HG02973 (cell line): ENCODE results near the gene SESN1.
"Not testable (repeated sequence)": the region's sequence is repeated elsewhere in the genome, so short reads cannot be mapped to it uniquely, and the experiment has no call there.

Experiments
- ATAC-seq: cut with Tn5 transposase; IDR thresholded peaks from one replicate; pipeline ENCODE4 v1.9.1; 2021; ENCODE audit warnings: moderate library complexity; ENCODE audit not compliant: unreplicated experiment

SESN1 gene

DNA sequence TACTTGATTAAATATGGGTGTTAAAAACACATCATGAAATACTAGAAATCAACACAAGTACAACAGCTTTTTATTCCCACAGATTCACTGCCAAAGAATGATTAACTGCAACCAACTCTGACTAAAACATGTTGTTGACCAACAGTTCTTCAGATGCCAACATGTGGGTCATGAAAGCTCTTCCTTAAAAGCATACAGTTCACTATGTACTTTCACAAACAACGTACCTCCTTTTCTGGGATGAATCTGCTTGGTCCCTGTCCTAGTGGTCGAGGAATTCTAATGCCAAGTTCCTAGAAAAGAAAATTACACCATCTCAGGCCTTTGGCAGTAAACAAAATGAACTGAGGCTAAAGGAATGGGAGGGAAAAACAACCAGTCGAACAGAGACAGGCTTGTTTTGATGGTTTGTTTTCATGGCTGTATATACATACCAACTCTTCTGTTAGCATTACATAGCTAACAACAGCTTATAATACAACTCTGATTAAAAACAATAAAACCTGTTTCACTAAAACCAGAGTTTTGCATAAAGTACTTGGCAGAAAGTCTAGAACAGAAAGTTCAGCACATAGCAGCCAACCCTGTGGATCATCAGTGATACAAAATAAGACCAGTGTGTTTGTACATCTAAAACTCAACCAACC, 92.5 kb downstream of the SESN1 start:
- no peak for ATAC-seq

DNA sequence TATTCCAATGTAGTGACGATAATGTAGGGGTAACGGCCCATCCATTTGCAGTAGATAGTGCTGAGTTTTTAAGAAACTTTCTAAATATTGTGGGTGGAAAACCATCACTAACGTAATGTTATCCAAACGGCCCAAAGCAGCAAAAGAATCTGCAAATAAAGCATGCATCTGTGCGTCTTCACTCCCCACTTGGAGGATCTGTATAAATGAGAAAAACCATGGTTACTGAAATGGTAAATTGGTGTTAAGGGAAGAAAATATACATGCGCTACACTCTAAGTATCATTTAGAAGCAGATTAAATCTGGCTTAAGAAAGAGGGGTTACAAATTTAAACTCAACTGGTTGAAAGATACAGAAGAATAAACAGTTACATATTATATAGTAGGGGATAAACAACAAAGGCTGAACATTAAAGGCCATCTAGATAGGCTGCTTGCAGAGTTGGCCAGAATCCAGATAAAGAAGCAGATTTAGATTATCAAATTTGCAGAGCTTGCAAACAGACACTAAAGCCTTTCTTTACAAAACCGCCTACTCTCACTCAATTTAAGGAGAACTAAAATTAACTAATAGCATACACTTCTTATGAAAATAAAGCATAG, 93.3 kb downstream of the SESN1 start:
- ATAC-seq: no peak

DNA sequence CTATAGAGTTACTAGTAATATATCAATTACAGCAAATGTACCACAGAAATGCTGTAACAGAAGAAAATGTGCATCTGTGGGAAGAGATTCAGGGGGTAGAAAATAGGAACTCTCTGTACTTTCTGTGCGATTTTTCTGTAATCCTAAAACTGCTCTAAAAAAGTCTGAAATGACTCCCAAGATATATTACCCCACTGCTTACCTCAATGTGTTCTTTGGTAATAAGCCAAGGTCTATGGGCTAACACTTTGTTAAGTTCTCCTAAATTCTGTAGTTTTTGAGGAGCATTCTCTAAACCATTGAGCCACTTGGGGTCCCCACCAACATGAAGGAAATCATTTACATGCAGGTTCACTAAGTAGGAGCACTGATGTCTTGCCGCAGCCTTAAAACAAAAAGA, 94.4 kb downstream of the SESN1 start:
- no peak for ATAC-seq

DNA sequence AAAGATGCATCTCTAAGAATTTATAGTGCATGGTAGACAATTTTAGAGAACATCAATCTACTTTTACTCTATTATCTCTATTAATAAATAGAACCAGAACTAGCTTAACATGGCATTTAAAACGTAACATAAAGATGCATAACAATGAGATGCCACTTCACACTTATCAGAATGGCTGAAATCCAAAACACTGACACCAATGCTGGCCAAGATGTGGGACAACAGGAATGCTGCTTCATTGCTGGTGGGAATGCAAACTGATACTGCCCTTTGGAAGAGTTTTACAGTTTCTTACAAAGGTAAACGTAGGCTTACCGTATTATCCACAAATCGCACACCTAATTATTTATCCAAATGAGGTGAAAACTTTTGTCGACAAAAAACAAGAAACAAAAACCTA, 95.2 kb downstream of the SESN1 start:
- ATAC-seq: no peak

DNA sequence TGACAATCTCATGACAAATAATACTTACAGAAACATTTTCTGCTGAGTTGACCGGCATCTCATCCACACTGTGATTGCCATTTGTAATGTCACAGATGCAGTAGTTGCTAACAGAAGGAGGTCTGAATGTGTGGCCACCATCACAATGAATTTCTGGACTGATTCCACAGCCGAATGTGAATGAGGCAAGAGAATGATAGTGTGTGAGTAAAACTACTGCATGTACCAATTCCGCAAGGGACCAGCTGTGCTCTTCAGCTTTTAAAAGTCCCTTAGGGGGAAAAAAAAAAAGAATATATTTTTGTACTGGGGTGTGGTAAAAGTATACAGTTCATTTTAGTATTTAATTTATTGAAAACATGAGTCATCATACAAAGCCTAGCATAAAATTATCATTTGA, 96.2 kb downstream of the SESN1 start:
- no peak for ATAC-seq

DNA sequence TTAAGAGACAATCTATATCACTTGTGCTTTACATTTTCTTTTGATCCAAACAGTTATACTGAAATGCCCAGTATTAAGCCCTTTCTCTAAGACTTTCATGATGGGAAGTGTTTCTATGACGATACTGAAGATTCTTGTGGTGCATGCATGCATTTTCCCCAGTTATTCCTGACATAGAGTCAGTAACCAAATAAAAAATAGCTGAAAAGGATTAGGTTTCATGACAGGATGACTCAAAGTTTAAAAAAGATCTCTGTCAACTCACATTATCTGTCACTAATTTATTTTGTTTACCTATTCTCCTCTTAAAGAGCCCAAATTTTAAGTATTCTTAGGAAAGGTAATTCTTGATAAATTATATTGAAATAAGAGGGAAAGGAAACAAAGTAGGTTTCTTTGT, 98.4 kb downstream of the SESN1 start:
- ATAC-seq: no peak

DNA sequence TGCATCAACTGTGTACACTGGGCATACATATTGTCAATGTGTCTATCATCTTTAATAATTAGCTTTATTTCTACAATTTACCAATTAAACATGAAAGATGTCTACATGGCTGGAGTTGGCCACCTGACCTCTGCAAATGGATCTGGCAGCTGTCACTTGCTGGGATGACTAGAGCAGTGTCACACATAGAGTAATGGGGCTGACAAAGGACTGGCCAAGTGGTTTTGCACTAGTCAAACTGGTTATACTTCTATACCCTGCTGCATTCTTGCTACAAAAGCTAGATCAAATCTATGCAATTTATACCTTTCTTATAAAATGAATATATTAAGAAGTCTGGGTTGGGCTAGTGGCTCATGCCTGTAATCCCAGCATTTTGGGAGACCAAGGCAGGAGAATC, 99.3 kb downstream of the SESN1 start:
- ATAC-seq: no peak

DNA sequence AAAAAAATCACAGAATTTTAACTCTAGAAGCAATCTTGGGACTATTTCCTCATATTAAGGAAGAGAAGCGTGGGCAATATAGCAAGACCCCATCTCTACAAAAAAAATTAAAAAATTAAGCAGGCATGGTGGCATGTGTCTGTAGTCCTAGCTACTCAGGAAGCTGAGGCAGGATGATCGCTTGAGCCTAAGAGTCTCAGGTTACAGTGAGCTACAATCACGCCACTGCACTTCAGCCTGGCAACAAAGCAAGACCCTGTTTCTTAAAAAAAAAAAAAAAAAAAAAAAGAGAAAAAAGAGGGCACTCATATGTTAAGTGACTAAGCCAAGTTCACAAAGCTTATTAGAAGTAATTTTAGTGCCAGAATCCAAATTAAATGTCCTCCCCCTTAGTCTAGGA, 100.8 kb downstream of the SESN1 start:
- ATAC-seq: no peak

DNA sequence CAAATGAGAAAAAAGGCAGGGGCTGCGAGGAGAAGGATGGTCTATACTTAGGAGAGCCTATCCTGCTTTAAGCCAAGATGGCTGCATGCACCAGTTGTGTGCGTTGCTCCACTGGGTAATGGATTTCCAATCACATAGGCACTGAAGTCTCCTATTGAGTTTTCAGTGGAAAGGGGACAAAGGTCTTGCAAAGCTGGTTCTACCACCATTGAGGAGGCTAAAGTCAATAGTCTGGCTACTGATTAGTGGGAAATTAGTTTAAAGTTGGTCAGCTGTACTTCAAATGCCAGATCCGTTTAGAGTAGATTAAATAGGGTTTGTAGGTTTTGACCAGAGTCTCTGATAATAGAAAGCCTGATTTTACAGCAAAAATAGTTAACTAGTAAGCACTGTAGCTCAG, 104.9 kb downstream of the SESN1 start:
- ATAC-seq: no peak

DNA sequence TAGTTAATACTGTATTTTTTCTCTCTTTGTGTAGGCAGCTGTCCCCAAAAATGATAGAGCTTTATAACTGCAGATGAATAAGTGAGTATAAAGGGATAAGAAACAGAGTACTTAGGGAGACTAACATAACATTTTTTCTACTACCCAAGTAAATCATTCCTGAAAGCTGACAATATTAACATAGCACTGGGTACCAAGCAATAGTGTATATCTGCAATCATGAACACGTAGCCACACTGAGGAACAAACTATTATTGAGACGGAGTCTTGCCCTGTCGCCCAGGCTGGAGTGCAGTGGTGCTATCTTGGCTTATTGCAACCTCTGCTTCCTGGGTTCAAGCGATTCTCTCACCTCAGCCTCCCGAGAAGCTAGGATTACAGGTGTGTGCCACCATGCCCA, 105.9 kb downstream of the SESN1 start:
- no peak for ATAC-seq

DNA sequence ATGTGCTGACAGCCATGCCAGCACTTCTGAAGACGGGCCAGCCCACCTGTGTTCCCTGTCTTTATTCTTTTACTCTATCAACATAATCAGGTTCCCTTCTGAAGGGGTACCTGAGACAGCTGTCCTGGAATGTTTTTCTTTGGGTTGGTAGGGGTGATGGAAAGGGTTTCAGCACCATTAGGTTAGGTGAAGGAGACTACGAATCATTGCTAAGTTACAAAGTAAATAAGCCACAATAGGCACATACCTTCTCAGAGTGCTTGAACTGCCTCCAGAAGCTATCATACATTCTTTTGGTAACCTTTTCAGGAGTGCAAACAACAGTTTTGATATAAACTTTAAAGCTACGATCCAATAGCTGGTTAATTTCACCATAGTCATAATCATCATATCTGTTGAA, 106.3 kb downstream of the SESN1 start:
- ATAC-seq: no peak

DNA sequence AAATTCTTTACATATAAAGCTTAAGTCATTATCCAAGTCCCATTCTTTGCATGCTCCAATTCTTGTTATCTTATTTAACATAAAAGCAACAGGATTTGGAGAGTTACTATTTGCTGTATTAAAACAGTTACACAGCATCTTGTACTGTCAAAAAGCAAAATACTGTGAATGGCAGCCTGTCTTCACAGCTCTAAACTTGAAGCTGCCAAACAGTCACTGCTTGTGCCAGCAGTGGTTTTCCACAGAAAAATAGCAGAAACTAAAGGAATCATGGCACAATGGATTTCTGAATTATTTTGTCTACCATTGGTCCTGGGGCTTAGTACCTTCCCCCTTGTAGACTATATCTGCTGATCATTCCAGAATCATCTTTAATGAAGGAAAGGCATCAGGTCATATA, 107.5 kb downstream of the SESN1 start:
- ATAC-seq: no peak

DNA sequence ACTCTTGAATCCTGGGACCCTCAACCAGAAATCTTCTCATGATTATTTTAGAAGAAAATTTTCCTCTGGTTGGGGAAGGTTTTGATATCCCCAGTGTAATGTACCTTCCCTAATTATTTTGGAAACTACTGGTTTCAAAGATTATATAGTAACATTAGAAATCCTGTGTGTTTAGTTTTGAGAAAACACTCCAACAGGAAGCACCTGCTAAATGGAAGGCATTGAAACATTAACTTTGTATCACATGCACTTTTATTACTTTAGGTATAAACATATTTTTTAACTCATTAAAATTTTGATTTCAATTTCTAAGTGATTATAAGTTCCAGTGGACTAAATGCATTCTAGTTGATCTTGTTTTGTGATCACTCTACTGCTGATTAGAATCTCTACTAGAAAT, 109.3 kb downstream of the SESN1 start:
- no peak for ATAC-seq

DNA sequence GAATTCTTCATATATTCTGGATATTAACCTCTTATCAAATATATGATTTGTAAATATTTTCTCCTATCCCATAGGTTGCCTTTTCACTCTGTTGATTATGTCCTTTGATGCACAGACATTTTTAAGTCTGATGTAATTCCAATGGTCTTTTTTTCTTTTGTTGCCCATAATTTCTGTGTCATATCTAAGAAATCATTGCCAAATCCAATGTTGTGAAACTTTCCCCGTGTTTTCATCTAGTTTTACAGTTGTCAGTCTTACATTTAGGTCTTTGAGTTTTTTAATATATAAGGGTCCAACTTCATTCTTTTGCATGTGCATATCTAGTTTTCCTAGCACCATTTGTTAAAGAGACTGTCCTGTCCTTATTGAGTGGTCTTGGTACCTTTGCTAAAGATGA, 111.5 kb downstream of the SESN1 start:
- ATAC-seq: no peak

DNA sequence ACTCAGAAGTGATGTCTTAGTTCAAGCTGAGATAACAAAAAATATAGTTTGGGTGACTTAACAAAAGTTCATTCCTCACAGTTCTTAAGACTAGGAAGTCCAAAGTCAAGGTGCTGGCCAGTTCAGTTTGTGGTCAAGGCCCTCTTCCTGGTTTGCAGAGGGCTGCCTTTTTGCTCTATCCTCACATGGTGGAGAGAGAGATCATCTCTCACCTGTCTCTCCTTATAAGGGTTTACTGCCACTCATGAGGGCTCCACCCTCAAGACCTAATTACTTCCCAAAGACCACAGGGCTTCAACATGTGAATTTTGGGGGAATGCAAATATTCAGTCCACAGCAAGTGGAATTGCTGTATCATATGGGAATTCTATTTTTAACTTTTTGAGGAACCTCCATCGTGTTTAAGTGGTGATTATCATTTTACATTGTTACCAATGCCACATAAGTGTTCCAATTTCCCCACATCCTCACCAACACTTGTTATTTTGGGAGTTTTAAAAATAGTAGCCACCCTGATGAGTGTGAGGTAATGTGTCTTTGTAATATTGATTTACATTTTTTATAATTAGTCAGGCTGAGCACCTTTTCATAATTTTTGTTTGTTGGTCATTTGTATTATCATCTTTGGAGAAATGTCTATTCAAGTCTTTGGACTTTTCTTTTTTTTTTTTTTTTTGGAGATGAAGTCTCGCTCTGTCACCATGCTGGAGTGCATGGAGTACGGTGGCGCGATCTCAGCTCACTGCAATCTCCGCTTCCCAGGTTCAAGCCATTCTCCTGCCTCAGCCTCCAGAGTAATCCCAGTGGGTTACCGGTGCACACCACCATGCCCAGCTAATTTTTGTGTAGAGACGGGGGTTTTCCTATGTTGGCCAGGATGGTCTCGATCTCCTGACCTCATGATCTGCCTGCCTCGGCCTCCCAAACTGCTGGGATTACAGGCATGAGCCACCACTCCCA, 112.2 kb downstream of the SESN1 start:
- no peak for ATAC-seq

DNA sequence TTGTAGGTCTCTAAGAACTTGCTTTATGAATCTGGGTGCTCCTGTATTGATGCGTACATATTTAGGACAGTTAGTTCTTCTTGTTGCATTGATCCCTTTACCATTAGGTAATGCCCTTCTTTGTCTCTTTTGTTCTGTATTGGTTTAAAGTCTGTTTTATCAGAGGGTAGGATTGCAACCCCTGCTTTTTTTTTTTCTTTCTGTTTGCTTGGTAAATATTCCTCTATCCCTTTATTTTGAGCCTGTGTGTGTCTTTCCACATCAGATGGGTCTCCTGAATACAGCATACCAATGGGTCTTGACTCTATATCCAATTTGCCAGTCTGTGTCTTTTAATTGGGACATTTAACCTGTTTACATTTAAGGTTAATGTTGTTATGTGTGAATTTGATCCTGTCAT, 116.0 kb downstream of the SESN1 start:
- not testable (repeated sequence) for ATAC-seq

DNA sequence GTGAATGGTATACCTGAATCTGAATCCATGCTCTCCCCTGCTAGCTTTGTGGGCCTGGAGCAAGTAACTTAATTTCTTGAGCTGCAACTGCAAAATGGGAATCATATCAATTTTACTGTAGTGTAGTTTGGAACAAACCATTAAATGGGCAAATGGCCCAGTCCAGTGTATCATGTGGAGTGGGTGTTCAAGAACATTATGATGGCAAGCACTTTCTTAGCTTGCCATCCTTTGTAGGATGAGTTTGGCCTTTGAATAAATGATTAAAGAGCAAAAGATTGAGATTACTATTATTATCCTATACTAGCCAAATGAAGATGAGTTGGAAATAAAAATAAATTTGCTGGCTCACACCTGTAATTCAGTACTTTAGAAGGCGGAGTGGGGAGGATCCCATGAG, 120.4 kb downstream of the SESN1 start:
- no peak for ATAC-seq

DNA sequence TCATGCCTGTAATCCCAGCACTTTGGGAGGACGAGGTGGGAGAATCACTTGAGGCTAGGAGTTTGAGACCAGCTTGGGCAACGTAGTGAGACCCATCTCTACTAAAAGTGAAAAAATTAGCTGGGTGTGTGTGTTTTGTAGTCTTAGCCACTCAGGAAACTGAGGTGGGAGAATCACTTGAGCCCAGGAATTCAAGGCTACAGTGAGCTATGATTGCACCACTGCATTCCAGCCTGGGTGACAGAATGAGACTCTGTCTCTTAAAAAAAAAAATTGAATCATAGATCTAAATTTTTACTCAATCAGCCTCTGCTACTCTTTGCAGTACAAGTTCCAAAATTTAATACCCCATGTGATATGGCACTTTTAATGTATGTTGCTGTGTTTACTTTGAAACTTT, 124.9 kb downstream of the SESN1 start:
- no peak for ATAC-seq

DNA sequence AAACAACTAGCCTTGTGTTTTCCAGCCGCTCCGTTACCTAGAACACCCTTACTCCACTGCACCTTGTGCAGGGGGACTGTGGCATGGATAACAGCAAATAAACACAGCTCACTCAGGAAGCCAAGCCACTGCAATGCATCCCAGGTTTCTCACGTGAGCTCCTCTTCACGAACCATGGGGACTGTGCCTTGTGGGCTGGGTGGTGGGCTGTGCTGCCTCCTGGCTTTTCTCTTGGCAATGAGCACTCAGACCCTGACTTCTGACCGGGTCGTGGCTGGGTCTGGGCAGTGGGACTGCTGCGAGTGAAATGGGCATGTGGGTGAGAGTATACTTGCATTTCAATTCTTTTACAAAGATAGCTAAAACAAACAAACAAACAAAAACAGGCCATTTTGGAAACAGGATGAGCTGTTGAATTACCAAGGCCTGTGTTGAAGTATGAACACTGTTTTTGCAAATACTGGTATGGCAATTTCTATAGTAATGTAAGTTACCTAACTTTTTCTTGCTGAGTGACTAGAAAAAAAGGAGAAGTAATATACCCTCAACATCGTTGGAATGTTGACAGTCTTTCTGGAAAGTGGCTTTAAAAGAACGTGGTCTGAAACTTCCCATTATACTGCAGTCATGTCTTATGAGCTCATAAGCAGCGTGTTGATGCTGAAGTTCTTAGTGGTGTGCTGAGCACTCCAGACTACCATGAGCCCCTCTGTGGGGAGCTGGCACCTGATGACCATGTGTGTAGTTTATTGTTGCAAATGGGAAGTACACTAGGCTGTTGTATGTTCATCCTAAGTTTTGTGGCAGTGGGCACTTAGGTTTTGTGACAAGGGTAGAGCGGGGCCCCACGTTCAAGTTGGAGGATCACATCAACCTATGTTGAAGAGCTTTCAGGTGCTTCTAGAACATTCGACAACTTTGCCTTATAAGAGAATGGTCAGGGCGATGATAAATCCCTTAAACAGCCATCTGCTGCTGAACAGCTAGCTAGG, 126.0 kb downstream of the SESN1 start:
- ATAC-seq: no peak

DNA sequence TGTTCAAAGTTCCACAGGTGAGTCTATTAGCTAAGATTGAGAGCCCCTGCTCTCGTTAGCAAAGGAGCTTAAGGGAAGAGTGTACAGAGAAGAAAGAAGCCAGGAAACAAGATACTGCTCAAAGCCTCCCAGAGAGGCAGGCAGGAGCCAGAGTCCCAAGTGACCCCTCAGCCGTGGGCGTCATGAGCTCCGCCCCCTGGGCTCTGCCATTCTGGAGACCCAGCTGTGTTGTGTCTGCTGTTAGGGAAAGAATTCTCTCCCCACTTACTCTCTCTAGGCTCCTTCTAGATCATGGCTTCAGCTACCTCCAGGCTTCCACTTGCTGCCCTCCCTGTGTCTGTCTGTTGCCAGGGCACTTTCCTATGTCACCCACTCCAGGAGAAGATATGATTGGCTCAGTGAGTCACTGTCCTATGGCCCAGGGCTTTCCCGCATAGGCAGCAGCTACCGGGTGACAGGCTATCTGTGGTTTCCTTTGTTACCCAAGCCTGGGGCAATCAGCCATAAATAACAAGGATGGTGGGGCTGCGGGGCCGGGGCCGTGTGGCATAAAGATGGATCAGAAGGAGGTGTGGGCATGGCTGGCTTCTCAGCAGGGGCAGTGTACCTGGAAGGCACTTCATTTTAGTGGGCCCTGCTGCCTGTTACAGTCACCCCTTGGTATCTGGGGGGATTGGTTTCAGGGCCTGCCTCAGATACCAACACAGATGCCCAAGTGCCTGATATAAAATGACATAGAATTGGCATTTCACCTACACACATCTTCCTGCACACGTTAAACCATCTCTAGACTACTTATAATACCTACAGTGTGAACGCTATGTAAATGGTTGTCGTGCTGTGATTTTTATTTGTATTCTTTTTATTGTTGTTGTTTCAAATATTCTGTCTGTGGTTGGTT, 127.5 kb downstream of the SESN1 start:
- no peak for ATAC-seq
